ENCODE measurements around the gene GTF3C1.
"Not testable (repeated sequence)": the region's sequence is repeated elsewhere in the genome, so short reads cannot be mapped to it uniquely, and the experiment has no call there.

The GTF3C1 gene

GRCh38 chr16:27447301-27447700 lies 102.4 kb downstream of the GTF3C1 start:
- in situ Hi-C loops (cut with MboI; ENCODE audit: low sequenced_read_pairs): no loop called here

- in situ Hi-C loops (cut with MboI; ENCODE audit: low sequenced_read_pairs): no loop called here
Measured at GRCh38 chr16:27446721-27447120, 103.0 kb downstream of the GTF3C1 start.

DNA sequence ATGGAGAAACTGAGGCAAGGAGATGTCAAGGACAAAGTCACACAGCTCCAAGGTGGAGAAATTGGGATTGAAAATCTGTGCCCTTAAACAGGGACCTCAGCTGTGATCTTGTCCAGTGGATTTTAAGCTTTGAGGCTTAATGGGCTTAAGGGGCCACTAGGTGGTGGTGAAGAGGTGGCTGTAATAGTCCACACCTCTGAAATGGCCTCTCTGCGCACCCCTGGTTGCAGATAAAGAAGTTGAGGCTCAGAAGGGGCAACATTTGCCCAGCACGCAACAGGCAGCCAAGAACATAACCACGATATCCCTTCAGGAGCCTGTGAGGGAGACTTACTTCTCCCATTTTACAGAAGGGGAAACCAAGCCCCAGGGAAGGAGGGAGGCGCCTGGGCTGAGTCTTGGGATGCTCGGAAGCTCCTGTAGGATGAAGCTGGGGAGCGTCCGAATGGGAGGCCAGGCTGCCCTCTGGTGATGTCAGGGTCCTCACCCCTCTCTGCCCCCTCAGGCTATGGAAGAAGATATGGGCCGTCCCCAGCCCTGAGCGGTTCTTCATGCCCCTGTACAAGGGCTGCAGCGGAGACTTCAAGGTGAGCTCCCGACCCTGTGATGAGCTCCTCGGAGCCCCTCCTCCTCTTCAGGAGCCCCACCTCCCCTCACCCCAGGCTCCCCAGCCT lies 104.1 kb downstream of the GTF3C1 start:
- in situ Hi-C loops (cut with MboI; ENCODE audit: low sequenced_read_pairs): no loop called here

- in situ Hi-C loops (cut with MboI; ENCODE audit: low sequenced_read_pairs): no loop called here
Measured at GRCh38 chr16:27444470-27444869, 105.2 kb downstream of the GTF3C1 start.

DNA sequence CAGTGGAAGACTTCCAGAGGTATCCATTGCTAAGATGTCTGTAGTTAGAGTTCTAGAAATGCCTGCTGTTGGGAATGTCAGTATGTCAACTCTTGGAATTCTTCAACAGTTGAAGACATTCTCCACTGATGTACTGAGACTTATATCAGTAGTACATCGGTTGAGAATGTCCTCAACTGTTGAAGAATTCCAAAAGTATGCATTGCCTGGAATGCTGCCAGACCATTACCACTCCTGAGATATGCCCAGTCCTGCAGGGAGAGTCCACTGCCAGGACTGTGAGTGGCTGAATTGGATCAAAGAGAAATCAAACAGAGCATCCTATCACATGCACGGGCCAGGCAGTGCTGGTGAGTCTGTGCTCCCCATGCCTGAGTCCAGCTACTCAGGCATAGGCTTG lies 105.7 kb downstream of the GTF3C1 start:
- in situ Hi-C loops (cut with MboI; ENCODE audit: low sequenced_read_pairs): no loop called here

GRCh38 chr16:27441998-27442397 lies 107.7 kb downstream of the GTF3C1 start:
- in situ Hi-C loops (cut with MboI; ENCODE audit: low sequenced_read_pairs): no loop called here

DNA sequence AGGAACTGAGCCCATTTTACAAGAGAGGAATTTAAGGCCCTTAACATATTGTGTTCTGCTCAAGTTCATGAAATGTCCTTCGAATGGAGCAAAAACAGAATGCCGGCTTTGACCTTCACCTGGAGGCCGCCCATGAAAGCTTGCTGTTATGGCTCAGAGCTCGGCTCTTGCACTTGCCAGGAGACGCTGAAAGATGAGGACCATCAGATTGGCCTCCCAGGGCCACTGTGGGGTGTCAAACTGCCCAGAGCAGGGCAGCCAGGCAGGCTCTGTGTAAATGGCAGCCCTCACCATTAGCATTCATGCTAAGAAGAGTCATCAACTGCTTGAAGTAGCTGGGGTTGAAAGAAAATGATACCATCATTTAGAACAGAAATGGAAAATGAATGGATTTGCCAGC lies 108.4 kb downstream of the GTF3C1 start:
- in situ Hi-C loops (cut with MboI; ENCODE audit: low sequenced_read_pairs): no loop called here

DNA sequence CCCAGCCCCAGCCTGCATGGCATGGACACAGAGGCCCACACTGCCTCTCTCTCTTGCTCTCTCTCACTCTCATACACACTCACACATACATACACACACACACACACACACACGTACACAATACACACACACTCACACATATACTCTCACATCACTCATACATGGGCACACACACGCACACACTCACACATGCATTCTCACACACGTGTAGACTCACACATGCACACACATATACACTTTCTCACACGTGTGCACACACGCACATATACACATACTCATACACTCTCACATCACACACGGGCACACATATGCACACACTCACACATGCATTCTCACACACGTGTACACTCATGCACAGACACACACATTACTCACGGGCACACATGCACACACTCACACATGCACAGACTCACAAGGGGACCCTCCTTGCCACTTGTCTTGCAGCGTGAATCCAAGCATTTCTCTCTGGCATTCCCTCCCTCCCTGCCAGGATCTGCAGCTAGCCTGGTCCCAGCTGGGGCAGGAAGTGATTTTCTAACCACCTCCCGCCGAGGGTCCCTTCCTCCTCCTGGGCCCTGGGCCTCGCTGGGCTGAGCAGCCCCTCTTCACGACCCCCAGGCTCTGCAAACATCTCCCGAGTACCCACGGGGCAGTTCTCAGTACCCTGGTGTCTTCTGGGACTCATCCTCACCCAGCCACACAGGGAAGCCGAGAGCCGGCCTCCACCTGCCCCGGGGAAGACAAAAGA lies 110.3 kb downstream of the GTF3C1 start:
- in situ Hi-C loops (cut with MboI; ENCODE audit: low sequenced_read_pairs): no loop called here

- in situ Hi-C loops (cut with MboI; ENCODE audit: low sequenced_read_pairs): no loop called here
Measured at GRCh38 chr16:27437946-27438345, 111.8 kb downstream of the GTF3C1 start.

- in situ Hi-C loops (cut with MboI; ENCODE audit: low sequenced_read_pairs): no loop called here
Measured at GRCh38 chr16:27436921-27437650, 112.6 kb downstream of the GTF3C1 start.

- in situ Hi-C loops (cut with MboI; ENCODE audit: low sequenced_read_pairs): no loop called here
Measured at GRCh38 chr16:27436065-27436464, 113.6 kb downstream of the GTF3C1 start.

DNA sequence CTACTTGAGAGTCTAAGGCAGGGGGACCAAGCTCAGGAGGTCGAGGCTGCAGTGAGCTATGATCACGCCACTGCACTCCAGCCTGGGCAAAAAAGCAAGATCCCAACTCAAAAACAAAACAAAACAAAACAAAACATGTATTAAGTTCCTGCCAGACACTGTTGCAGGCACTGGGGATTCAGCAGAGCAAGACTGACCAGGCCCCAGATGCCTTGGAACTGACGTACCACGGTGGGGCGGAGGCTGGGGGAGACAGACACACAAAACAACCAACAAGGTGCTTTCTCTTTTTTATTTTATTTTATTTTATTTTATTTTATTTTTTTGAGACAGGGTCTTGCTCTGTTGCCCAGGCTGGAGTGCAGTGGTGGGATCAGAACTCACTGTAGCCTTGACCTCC lies 114.6 kb downstream of the GTF3C1 start:
- in situ Hi-C loops (cut with MboI; ENCODE audit: low sequenced_read_pairs): not testable (repeated sequence)

- in situ Hi-C loops (cut with MboI; ENCODE audit: low sequenced_read_pairs): no loop called here
Measured at GRCh38 chr16:27434141-27435051, 115.3 kb downstream of the GTF3C1 start.

DNA sequence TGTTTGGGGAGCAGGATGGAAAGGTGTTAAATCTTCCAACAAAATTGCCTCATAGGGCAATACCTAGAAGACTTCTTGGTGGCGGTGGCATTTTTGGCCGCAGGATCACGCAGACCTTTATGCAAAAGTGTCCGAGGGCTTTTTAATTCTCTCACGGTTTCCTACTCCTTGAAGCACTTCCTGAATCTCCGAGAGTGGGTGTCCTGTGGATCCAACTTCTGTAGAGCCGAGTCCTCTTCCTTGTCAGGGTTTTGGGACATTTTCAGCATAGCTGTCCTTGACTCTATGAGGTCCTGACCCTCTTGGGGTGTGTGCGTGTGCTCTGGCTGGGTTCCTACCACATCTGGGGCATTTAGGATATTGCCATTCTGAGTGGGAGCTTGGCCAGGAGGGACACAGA lies 116.1 kb downstream of the GTF3C1 start:
- in situ Hi-C loops (cut with MboI; ENCODE audit: low sequenced_read_pairs): no loop called here

- in situ Hi-C loops (cut with MboI; ENCODE audit: low sequenced_read_pairs): not testable (repeated sequence)
Measured at GRCh38 chr16:27433191-27433590, 116.5 kb downstream of the GTF3C1 start.

DNA sequence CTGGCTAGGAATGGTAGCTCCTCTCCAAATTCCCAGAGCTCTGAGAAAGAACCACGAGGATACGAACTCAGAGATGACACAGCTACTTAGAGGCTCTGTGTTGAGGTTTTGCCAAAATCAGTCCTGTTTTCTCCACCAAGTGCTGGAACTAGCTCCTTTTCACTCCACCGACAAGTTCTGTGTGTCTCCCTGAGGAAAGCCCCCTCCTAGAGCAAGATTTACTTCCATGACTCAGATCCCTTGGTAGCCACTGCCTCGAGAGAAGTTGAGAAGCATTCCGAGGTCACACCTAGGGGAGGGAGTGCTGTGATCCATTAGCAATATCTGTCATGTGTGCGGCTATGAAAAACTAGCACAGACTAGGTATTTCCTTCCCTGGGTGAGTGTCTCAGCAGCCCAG lies 117.2 kb downstream of the GTF3C1 start:
- in situ Hi-C loops (cut with MboI; ENCODE audit: low sequenced_read_pairs): no loop called here

GRCh38 chr16:27431773-27432532 lies 117.8 kb downstream of the GTF3C1 start:
- in situ Hi-C loops (cut with MboI; ENCODE audit: low sequenced_read_pairs): no loop called here

GRCh38 chr16:27430923-27431484 lies 118.7 kb downstream of the GTF3C1 start:
- in situ Hi-C loops (cut with MboI; ENCODE audit: low sequenced_read_pairs): no loop called here

GRCh38 chr16:27430512-27430911 lies 119.2 kb downstream of the GTF3C1 start:
- in situ Hi-C loops (cut with MboI; ENCODE audit: low sequenced_read_pairs): no loop called here

DNA sequence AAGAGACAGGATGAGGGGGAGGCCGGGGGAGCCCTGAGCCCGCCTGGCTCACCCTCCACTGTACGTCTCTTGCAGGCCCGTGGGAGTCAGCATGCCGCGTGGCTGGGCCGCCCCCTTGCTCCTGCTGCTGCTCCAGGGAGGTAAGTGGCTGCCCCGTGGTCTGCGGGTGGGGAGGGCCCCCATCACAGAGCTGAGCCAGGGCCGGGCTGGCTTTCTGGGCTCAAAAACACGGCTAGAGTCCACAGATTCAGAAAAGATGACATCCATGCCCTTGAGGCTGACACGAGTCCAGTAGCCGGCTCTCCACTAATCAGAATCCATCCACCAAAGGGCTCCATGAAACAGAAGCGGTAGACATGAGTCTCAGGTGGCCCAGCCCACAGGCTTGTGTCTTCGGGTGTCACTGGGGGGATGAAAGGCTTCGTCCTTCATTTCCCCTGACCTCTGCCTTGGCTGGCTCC lies 119.7 kb downstream of the GTF3C1 start:
- in situ Hi-C loops (cut with MboI; ENCODE audit: low sequenced_read_pairs): no loop called here
